Left cardiac atrium (tissue), 4 donors: ENCODE results near the gene CHRNA4. TPM values are rescaled to one million over a fixed set of nuclear protein-coding genes. Genes with fewer than 3 reads are reported as not detected.
A peak's percentile ranks its signal among the peaks of the same experiment; 100 is the strongest.

ENCODE experiments used
- ATAC-seq, 2 donors: fragments of 200-7000 bp; cut with Tn5 transposase; one replicate each; pipeline ENCODE4 v1.9.1; 2020; ENCODE audit warnings: mild to moderate bottlenecking in 2 of 2, moderate library complexity in 2 of 2
- DNase-seq: peaks from one replicate; pipeline ENCODE4 v3.0.0-alpha.2; 2020
- intact Hi-C, 2 donors: fragments of 100-400 bp; cut with DNase I; formaldehyde crosslinking; loops; one replicate each; pipeline versions ENCODE4 v1.14.1 to v1.15.1; 2022 to 2023
- total RNA-seq, 2 donors: library from RNA; stranded (reverse); fragmentation: NEBNext Ultra II Directional; extraction: Animal tissue kit (Norgen Biotek cat#: 25700); gene quantifications; one replicate each; pipeline ENCODE4 v1.2.1, GENCODE V29; 2021
- donor health status: DM: no; HTN: yes; CAD: no.
- donor health status: DM: no; HTN: yes; CAD: no; lungs with severe emphysema.
- donor health status: DM: yes; HTN: yes; CAD: no.
- donor health status: Dilated cardiomyopathy.

CHRNA4 gene
- total RNA-seq, 2 donors from 2014 or later = 0.06 to 0.31 TPM

DNA sequence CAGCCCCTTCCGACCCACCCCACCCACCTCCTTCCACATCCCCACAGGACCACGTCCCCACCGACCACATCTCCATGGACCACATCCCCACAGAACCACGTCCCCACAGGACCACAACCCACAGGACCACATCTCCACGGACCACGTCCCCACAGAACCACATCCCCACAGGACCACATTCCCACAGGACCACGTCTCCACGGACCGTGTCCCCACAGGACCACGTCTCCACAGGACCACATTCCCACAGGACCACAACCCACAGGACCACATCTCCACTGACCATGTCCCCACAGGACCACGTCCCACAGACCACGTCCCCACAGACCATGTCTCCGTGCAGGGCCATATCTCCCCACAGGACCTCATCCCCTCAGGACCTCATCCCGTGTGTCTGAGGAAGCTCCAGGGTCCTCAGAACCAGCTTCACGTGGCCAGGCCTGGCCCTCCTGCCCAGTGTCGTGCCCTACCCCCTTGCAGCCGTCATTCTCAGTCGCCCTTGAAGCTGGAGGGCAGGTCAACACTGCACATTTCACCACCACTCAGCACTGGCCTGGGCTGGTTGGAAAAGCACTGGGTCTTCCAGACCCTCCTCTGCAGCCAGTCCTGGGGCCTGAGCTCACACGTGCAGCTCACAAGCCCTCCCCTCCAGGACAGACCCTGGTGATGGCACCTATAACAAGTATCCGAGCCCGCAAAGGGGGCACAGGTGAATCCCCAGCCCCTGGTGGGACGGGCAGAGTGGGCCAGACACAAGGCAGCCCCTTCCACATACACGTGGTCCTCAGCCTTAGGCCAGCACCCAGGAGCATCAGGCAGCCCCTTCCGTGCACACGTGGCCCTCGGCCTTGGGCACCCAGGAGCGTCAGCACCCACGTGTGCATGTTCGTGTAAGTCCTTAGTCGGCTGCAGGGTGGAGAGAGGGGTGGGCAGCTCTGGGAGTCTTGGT, 3.9 kb downstream of the CHRNA4 start:
- intact Hi-C loops = no loop called here
- peak in 1 of 2 donors; percentile 7 for ATAC-seq
- no peak for DNase-seq

DNA sequence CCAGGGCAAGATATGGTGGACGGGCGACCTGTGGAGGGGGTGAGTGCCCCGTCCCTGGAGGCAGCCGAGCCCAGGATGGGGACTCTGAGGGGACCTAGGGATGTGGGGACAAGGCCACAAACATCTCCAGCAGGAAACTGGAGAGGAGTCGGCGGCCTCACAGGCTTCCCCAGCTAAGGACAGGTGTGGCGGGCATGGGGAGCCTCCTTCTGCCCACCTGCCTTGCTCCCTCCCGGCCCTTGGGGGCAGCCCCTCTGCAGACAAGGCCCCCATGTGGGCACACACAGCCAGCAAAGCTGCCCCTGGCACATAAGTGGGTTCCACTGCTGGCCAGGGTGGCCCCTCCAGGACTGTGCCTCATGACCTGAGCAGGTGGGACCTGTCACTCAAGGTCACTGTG, 4.6 kb downstream of the CHRNA4 start:
- intact Hi-C loops = no loop called here
- DNase-seq (no peak), ATAC-seq (no peak)

- intact Hi-C loops = no loop called here
- ATAC-seq = no peak
- DNase-seq = no peak
These were observed 5.3 kb downstream of the CHRNA4 start for GRCh38 chr20:63355781-63356295.

DNA sequence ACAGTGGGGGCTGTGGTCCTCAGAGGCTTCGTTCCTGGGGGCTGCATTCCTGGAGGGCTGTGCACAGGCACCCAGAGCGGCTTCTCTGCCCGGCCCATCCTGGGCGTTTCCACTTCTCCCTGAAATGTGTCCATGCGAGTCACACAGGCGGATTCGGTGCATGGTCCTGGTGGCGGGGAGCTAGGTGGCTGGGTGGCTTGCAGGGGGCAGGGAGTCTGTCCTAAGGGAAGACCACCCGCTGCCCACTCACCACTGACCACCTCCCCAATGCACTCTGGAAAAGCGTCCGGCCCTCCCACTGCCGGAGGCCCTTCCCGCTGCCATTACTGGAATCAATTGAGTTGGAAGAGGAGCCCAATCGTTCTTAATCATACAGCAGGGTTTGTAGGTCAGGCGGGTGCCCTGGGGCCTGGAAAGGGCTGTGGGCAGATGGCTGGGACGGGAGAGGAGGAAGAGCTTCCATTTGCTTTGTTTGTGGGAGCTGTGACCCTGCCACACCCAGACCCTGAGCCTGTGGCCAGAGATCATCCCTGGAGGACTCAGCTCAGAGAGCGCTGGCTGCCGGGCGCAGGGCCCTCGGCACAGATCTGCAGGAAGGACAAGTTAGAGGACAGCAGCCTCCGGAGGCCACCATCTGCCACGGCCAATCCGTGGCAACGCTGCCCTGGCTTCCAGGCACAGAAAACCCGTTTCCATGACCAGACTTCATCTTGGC, 6.4 kb downstream of the CHRNA4 start:
- intact Hi-C loops = no loop called here
- no peak for DNase-seq
- no peak for ATAC-seq

DNA sequence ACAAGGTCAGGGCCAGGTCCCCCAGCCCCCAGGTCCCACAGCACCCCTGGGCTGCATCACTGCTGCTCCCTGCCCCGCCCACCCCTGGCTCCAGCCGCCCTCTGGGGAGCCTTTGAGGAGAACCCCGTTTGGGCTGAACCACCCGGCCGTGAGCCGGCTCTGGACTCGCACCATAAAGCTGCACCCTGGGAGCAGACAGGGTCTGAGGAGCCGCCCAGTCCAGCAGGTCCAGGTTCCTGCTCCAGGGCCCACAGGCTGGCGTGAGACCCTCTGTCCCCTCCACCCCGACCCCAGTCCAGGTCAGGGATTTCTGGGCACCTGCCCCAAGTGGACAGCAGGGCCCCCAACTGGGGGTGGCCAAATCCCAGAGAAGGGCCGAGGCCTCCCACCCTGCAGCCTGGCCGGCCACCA, 8.3 kb downstream of the CHRNA4 start:
- no peak for ATAC-seq
- intact Hi-C loops = no loop called here
- no peak for DNase-seq

- intact Hi-C loops = no loop called here
- ATAC-seq = peak; percentile 41 to 62
- peak; percentile 48 for DNase-seq
These were observed 9.1 kb downstream of the CHRNA4 start for GRCh38 chr20:63351811-63352591.

DNA sequence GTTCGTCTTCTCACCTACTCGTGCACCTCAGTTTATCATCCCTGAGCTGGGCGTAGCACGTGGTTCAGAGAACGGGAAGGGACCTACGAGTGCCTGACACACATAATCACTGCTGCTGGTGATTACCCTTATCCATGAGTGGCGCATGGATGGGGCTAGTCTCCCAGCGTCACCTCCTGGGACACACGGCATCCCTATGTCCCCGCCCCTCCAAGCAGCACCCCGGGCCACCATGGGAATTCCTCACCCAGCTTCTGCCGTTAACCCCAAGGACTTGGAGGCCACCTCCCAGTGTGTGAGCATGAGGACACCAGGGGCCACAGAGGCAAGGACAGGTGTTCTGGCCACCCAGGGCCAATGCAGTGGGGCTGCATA, 9.8 kb downstream of the CHRNA4 start:
- ATAC-seq (no peak), DNase-seq (no peak)
- intact Hi-C loops = no loop called here

DNA sequence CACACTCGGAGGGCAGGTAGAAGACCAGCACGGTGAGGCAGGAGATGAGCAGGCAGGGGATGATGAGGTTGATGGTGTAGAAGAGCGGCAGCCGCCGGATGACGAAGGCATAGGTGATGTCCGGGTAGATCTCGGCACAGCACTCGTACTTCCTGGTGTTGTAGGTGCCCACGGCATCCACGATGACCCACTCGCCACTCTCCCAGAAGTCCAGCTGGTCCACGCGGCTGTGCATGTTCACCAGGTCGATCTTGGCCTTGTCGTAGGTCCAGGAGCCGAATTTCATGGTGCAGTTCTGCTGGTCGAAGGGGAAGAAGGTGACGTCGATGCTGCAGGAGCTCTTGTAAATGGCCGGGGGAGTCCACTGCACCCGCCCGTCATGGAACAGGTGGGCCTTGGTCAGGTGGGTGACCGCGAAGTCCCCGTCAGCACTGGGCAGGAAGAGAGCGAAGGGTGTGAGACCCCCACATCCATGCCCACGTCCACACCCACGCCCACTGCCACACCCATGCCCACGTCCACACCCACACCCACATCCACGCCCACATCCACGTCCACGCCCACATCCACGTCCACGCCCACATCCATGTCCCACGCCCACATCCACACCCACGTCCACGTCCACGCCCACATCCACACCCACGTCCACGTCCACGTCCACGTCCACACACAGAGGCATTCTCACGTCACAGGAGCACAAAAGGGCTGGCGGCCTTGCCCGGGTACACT, 10.4 kb downstream of the CHRNA4 start:
- intact Hi-C loops = no loop called here
- ATAC-seq (no peak), DNase-seq (no peak)

DNA sequence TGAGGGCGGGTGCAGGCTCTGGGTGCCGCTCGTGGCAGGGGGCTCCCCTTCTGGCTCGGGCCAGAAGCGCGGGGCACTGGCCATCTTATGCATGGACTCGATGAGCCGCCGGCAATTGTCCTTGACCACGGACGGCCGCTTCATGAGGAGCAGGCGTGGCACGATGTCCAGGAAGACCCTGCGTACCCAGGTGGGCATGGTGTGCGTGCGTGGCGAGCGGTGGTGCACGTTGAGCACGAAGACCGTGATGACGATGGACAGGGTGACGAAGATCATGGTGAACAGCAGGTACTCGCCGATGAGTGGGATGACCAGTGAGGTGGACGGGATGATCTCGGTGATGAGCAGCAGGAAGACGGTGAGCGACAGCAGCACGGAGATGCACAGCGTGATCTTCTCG, 11.0 kb downstream of the CHRNA4 start:
- intact Hi-C loops = no loop called here
- no peak for ATAC-seq
- DNase-seq = no peak

- intact Hi-C loops = no loop called here
- DNase-seq = no peak
- no peak for ATAC-seq
These were observed 11.6 kb downstream of the CHRNA4 start for GRCh38 chr20:63349516-63349895.

GRCh38 chr20:63348828-63349515, 12.2 kb downstream of the CHRNA4 start:
- no peak for DNase-seq
- ATAC-seq = no peak
- intact Hi-C loops = no loop called here

DNA sequence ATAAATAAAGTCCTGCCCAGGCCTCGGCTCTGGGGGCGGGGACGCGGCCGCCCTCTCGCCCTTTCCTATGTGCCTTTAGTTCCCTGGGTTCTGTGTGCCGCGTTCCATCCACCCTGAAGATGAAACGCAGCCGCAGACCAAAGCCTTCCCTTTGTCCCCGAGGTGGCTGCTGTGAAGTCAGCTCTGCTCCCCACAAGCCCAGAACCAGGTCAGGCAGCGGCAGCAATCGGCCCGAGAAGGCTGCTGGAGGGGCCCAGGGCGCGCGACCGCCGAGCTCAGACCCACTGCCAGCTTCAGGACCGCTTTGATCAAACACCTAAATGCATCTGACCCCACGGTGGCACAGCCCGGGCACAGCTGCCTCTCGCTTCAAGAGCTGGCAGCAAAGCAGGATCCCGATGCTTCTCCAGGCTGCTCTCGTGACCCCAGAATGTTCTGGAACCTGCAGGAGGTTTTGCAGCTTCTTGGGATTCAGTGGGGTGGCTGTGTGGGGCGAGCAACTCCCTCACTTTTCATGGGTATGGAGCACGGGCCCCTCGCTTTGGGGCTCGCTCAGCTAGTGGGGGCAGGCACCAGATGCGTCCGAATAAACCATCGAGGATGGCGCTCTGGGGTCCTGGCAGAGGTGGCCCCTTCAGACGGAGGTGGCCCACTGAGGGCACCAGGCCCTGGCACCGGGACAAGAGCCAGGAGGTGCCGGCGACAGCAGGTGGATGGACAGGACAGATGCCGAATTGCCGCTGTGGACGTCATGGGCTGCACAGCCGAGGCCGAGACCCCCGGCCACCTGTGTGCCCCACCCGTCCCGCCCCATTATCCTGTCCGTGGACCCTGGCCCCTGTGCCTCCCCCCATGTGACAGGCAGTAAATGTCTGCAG, 13.0 kb downstream of the CHRNA4 start:
- ATAC-seq (no peak), DNase-seq (no peak)
- intact Hi-C loops = no loop called here

GRCh38 chr20:63347081-63347741, 13.9 kb downstream of the CHRNA4 start:
- intact Hi-C loops = no loop called here
- ATAC-seq = no peak
- no peak for DNase-seq

DNA sequence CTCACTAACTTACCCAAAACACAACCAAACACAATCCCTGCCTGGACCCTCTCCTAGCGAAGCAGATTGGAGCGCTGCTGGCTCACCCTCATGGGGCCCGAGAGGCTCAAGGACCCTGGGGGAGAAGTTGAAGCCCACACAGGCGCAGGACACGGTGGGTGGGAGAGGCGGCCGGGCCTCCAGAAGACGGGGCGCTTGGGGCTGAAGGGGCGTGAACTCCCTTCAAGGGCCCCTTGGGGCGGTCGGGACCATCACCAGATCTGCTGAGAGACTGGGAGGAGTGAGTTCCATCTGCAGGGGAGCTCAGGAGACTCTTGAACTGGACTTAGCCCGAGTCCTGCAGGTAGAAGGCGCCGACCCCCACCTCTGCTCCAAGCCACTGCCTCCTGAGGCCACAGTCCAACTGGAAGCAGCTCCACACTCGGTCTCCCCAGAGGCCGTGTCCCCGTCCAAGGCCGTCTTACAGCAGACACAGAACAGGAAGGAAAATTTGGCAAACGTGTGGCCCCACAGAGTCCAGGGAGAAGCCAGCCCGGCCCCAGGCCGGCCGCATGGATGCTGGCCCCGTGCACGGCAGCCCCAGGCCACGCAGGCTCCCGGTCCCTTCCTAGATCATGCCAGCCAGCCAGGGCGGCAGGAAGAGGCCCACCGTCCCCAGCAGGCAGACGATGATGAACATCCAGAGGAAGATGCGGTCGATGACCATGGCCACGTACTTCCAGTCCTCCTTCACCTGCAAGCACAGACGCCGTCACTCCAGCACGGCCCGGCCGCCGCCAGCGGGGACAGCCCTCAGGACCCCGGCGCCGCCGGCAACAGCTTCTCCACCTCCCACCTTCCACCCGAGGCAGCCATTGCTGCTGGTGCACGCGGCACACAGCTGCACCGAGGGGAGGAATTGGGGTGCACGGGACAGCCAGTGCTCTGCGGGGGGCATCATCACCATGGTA, 14.7 kb downstream of the CHRNA4 start:
- ATAC-seq (peak in 1 of 2 donors; percentile 43), DNase-seq (no peak)
- intact Hi-C loops = no loop called here

DNA sequence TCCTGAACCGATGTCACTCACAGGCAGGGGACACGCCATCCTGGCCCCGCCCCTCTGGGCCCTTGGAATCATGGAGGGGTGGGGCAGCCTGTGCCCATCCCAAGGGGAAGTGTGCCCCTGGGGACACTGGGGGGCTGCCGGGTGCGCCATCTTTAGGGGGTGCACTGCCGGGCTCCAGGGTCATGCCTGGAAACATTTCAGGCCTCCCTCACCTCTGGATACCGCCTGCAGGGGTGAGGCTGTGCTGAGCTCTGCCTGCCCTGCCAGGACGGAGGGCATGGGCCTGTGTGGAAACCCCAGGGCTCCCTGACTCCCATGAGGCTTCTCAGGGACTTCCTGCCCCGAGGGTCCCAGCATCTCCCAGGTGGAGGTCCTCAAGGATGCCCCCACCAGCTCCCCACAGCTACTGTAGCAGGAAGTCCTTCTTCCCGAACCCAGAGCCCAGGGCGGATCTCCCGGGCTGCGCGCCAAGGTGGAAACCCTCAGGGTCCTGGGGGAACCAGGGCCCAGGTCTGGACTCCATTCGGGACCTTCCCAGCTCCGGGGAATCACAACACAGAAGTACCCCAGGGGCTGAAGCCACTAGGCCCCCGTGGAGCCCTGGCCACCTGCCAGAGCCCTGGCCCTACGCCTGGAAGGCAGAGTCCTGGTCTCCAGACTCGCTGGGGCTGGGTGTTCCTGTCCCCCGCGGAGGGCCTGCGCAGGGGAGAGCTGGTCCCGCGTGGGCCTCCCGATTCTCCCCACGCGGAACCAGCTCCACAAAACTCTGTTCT, 15.6 kb downstream of the CHRNA4 start:
- intact Hi-C loops = no loop called here
- DNase-seq (peak; percentile 64), ATAC-seq (peak; percentile 26 to 50)
